Panc1 (cell line): ENCODE data around the gene BASP1.

Source experiments
- CTCF ChIP-seq: fragments of 450-650 bp; IDR thresholded peaks from 2 replicates; pipeline ENCODE4 v1.5.1; 2017; ENCODE audit warnings: mild to moderate bottlenecking
- POLR2AphosphoS5 ChIP-seq: IDR thresholded peaks from 2 replicates; pipeline ENCODE4 v1.6.1; 2012; ENCODE audit warnings: mild to moderate bottlenecking, low read depth, low read length, moderate library complexity
- SIN3A ChIP-seq: IDR thresholded peaks from 2 replicates; pipeline ENCODE4 v1.6.1; 2012; ENCODE audit warnings: low read depth, mild to moderate bottlenecking, low read length, moderate library complexity, borderline replicate concordance; ENCODE audit not compliant: insufficient read depth

- TF ChIP-seq CTCF (no peak), POLR2AphosphoS5 (no peak), SIN3A (no peak)
These were observed 16.1 kb downstream of the BASP1 start for GRCh38 chr5:17233488-17233887.
